ENCODE measurements around the gene LPIN1. TPM values are rescaled to one million over a fixed set of nuclear protein-coding genes. Genes with fewer than 3 reads are reported as not detected.

The LPIN1 gene
- total RNA-seq, 1 experiment from 2014 or later = 13.9 TPM

GRCh38 chr2:11798701-11799435, 52.4 kb downstream of the LPIN1 start:
- DNase-seq (ENCODE audit: low spot score) (no peak), ATAC-seq (no peak)
- ChIA-PET CTCF (no interaction called here), POLR2A (no interaction called here)
- Mint-ChIP-seq H3K4me1 (no peaks in the 10 kb centered on the region), H3K4me3 (no peak overlapping the region), H3K36me3 (peaks cover 24% of the 10 kb centered on the region), H3K9me3 (no peaks in the 10 kb centered on the region), H3K27ac (no peak overlapping the region), H3K27me3 (ENCODE audit: low read depth) (no peaks in the 10 kb centered on the region)
- TF ChIP-seq ZNF281 (CRISPR knock-in tag; IDR thresholded peaks at IDR 0.05) (no peak), ZNF219 (CRISPR knock-in tag; IDR thresholded peaks at IDR 0.05; ENCODE audit: borderline replicate concordance) (no peak), IRF1 (CRISPR knock-in tag; IDR thresholded peaks at IDR 0.05) (no peak), ARID4B (CRISPR knock-in tag; IDR thresholded peaks at IDR 0.05; ENCODE audit: borderline replicate concordance) (no peak), NR2C2 (CRISPR knock-in tag; IDR thresholded peaks at IDR 0.05) (no peak), ZNF512 (CRISPR knock-in tag; IDR thresholded peaks at IDR 0.05; ENCODE audit: borderline replicate concordance) (no peak), GABPB1 (CRISPR knock-in tag; IDR thresholded peaks at IDR 0.05) (no peak), GRHL2 (CRISPR knock-in tag; IDR thresholded peaks at IDR 0.05; ENCODE audit: insufficient replicate concordance, severe bottlenecking) (no peak), MLX (CRISPR knock-in tag; IDR thresholded peaks at IDR 0.05) (no peak), ETV6 (CRISPR knock-in tag; IDR thresholded peaks at IDR 0.05) (no peak), AFF4 (CRISPR knock-in tag; IDR thresholded peaks at IDR 0.05; ENCODE audit: borderline replicate concordance) (no peak), USF1 (CRISPR knock-in tag; IDR thresholded peaks at IDR 0.05) (no peak), USF2 (CRISPR knock-in tag; IDR thresholded peaks at IDR 0.05) (no peak), NFYB (CRISPR knock-in tag; conservative IDR thresholded peaks at IDR 0.05; ENCODE audit: low read depth) (no peak), ATF6 (CRISPR knock-in tag; IDR thresholded peaks at IDR 0.05) (no peak), NR3C1 (CRISPR knock-in tag; conservative IDR thresholded peaks at IDR 0.05; ENCODE audit: low read depth) (no peak), ATF1 (CRISPR knock-in tag; IDR thresholded peaks at IDR 0.05) (no peak), ZNF121 (CRISPR knock-in tag; IDR thresholded peaks at IDR 0.05) (no peak)
